ENCODE data around the gene CCDC24. TPM values are rescaled to one million over a fixed set of nuclear protein-coding genes. Genes with fewer than 3 reads are reported as not detected.

The CCDC24 gene
- total and polyA plus RNA-seq, 9 of the 15 experiments (the other 6 are each of a cell fraction or from before 2014, with no cell fraction given): 0.31 to 4.5 (median 1.5) TPM

- TF ChIP-seq CBFB (CRISPR knock-in tag; IDR thresholded peaks at IDR 0.05): 0 out of 2 replicates have a peak, but pooled peaks have one; percentile 34
- TF ChIP-seq DDX20 (tag; IDR thresholded peaks at IDR 0.05; ENCODE audit: low read depth): no peak
- no peak for TF ChIP-seq ZBTB34 (CRISPR knock-in tag; IDR thresholded peaks at IDR 0.05)
- TF ChIP-seq FOXK1 (CRISPR knock-in tag; IDR thresholded peaks at IDR 0.05; ENCODE audit: borderline replicate concordance): 0 out of 2 replicates have a peak, but pooled peaks have one; percentile 83
- TF ChIP-seq LCOR (CRISPR knock-in tag; IDR thresholded peaks at IDR 0.05): 0 out of 2 replicates have a peak, but pooled peaks have one; percentile 17
- no peak for TF ChIP-seq RREB1 (CRISPR knock-in tag; IDR thresholded peaks at IDR 0.05)
- TF ChIP-seq ZNF23 (CRISPR knock-in tag; IDR thresholded peaks at IDR 0.05): 0 out of 2 replicates have a peak, but pooled peaks have one; percentile 36
- peak; percentile 83; the same call in 1 of the 2 replicates for TF ChIP-seq DNMT1 (IDR thresholded peaks at IDR 0.05)
- peak; percentile 60; the same call in 1 of the 2 replicates for TF ChIP-seq NR2C1 (IDR thresholded peaks at IDR 0.05)
- TF ChIP-seq NR2C1 (tag; IDR thresholded peaks at IDR 0.05): peak; percentile 58
- no peak for TF ChIP-seq ZNF449 (CRISPR knock-in tag; IDR thresholded peaks at IDR 0.05)
- no peak for TF ChIP-seq BRCA1 (IDR thresholded peaks at IDR 0.05)
- TF ChIP-seq BRCA1 (CRISPR knock-in tag; IDR thresholded peaks at IDR 0.05): no peak
- TF ChIP-seq ZNF766 (CRISPR knock-in tag; conservative IDR thresholded peaks at IDR 0.05): 0 out of 2 replicates have a peak, but pooled peaks have one; percentile 28
- no peak for TF ChIP-seq ZNF436 (CRISPR knock-in tag; IDR thresholded peaks at IDR 0.05)
- 0 out of 2 replicates have a peak, but pooled peaks have one; percentile 48 for TF ChIP-seq ZNF175 (CRISPR knock-in tag; IDR thresholded peaks at IDR 0.05; ENCODE audit: low read depth)
- TF ChIP-seq TCF7 (IDR thresholded peaks at IDR 0.05; ENCODE audit: borderline replicate concordance): no peak
- peak; percentile 57 for TF ChIP-seq RBBP5 (IDR thresholded peaks at IDR 0.05; ENCODE audit: borderline replicate concordance, insufficient read depth, low read length, poor library complexity, severe bottlenecking)
- 0 out of 2 replicates have a peak, but pooled peaks have one; percentile 15 for TF ChIP-seq KLF1 (tag; IDR thresholded peaks at IDR 0.05)
- TF ChIP-seq ATF1 (CRISPR knock-in tag; IDR thresholded peaks at IDR 0.05): no peak
- no peak for TF ChIP-seq ATF1 (tag; IDR thresholded peaks at IDR 0.05)
- TF ChIP-seq PYGO2 (tag; IDR thresholded peaks at IDR 0.05): no peak
- peak; percentile 51 for TF ChIP-seq TAF7 (tag; IDR thresholded peaks at IDR 0.05)
Measured at GRCh38 chr1:43991200-43991475, 261 bp upstream of the CCDC24 start (continued).
